ENCODE data around the gene C8G.

Gene C8G

DNA sequence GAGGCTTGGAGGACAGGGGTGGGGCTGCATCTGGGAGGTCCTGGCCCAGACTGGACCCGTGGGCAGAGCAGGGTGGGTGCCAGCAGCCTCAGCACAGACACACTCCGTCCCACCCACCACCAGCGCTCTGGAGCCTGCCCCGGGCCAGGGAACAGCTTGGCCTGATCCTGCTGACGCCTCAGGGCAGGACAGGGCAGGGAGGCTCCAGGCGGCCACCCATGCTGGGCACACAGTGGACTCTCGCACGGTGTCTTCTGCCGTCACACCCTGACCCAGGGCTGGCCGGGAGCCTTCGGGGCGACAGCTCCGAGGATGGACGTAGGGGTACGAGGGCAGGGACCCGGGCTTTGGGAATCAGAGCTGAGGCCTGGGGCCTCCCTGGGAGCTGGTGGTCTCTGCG is 24.1 kb downstream of the C8G start:
- H3K27ac ChIP-seq: no peak overlapping the region
- no peak overlapping the region for H3K4me2 ChIP-seq
- H3K4me3 ChIP-seq: no peak overlapping the region
- H3K9ac ChIP-seq: 0 out of 22 replicates have a peak overlapping the region, but pooled peaks of 1 of the 11 experiments have one; percentile 33
- H3K9me3 ChIP-seq (replicated peaks in 1 of 11): no peaks in the 10 kb centered on the region
- no peak for TF ChIP-seq Cebpa-rat (IDR thresholded peaks at IDR 0.05)
- no peaks in the 10 kb centered on the region for H3K36me3 ChIP-seq
- 0 out of 22 replicates have a peak, but pooled peaks cover 0 to 4% (median 0%) of the 10 kb centered on the region in 11 experiments for H3K27me3 ChIP-seq
- H3K4me1 ChIP-seq: peaks cover 22 to 37% (median 31%) of the 10 kb centered on the region in 10 experiments
- H4K20me1 ChIP-seq: no peaks in the 10 kb centered on the region

DNA sequence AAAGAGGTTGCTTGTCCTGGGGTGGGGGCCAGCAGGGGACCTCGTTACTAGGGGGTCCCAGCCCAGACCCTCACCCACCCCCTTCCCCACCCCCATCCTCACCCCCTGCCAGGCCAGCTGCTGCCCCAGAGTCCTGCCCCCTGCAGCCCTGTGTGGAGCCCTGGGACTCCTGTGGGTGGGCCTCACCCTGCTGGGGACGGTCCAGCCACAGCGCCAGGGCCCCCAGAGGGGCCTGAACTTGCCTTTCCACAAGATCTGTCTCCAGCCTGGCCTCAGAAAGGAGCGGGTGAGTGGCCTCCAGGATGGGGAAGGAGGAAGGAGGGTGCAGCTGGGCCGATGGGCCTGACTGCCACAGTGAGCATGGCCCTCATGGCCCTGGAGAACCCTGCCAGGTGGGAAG is 24.7 kb downstream of the C8G start:
- peaks cover 25 to 41% (median 33%) of the 10 kb centered on the region in 10 experiments for H3K4me1 ChIP-seq
- no peaks in the 10 kb centered on the region for H3K9me3 ChIP-seq (replicated peaks in 1 of 11)
- H3K27ac ChIP-seq: peak overlapping the region in 1 of 11 experiments; percentile 15; a peak in 1 of 22 replicates
- no peaks in the 10 kb centered on the region for H4K20me1 ChIP-seq
- no peak overlapping the region for H3K4me3 ChIP-seq
- peak overlapping the region in 3 of 11 experiments; percentile 4 to 28 (median 6); a peak in 5 of 22 replicates for H3K9ac ChIP-seq
- H3K27me3 ChIP-seq: 0 out of 22 replicates have a peak, but pooled peaks cover 0 to 4% (median 0%) of the 10 kb centered on the region in 11 experiments
- no peaks in the 10 kb centered on the region for H3K36me3 ChIP-seq
- H3K4me2 ChIP-seq: peak overlapping the region in 10 of 11 experiments; percentile 15 to 82 (median 68); a peak in 17 of 22 replicates
- TF ChIP-seq Cebpa-rat (IDR thresholded peaks at IDR 0.05): no peak

DNA sequence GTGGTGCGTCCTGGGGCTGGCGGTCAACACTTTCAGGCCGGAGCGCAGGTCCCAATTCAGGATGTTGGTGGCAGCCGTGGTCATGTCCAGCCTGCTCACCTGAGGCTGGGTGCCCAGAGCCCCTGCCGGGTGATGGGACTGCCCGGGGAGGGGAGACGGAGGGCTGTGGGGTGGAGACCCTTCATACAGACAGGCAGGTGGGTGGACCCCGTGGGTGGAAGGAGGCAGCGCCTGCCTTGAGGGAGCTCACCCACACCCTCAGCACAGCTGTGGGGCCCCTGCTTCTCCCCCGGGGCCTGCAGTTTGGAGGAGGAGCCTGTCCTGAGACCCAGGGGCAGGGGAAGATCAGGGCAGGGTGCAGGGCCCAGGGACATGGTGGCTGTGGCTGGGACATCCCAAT is 25.3 kb downstream of the C8G start:
- Histone ChIP-seq H3K27me3 (0 out of 22 replicates have a peak, but pooled peaks cover 0 to 4% (median 0%) of the 10 kb centered on the region in 11 experiments), H3K4me3 (no peak overlapping the region), H4K20me1 (no peaks in the 10 kb centered on the region; a peak in 2 of 22 replicates), H3K27ac (peak overlapping the region in 1 of 11 experiments; percentile 15; a peak in 1 of 22 replicates), H3K4me2 (peak overlapping the region; percentile 15 to 82 (median 68); a peak in 21 of 22 replicates), H3K9ac (peak overlapping the region in 8 of 11 experiments; percentile 6 to 49 (median 36); a peak in 12 of 22 replicates), H3K36me3 (no peaks in the 10 kb centered on the region), H3K4me1 (peaks cover 31 to 46% (median 39%) of the 10 kb centered on the region in 10 experiments), H3K9me3 (replicated peaks in 1 of 11) (no peaks in the 10 kb centered on the region)
- TF ChIP-seq Cebpa-rat (IDR thresholded peaks at IDR 0.05): no peak

DNA sequence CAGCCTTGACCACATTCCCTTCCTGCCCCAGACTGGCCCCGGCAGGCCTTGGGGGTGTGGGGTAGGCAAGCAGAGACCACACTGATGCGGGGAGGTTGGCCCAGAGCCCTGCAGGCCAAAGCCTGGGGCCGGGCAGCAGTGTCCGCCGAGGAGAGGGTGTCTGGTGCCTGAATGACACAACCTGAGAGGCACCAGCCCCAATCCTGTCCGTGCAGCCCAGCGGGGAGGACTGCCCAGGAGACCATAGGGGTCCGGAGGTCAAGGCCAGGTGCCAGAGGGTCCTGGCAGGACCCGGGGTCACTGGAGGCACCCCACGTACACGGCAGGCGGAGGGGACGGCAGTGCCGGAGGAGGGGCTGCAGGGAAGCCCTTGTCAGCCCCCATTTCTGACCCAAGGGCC is 26.7 kb downstream of the C8G start:
- no peak for TF ChIP-seq Cebpa-rat (IDR thresholded peaks at IDR 0.05)
- Histone ChIP-seq H3K36me3 (no peaks in the 10 kb centered on the region), H3K4me1 (peaks cover 32 to 48% (median 40%) of the 10 kb centered on the region in 10 experiments), H3K27ac (no peak overlapping the region), H3K9ac (no peak overlapping the region), H3K4me2 (peak overlapping the region in 2 of 11 experiments; percentile 70 to 82; a peak in 1 of 22 replicates), H3K27me3 (no peaks in the 10 kb centered on the region), H3K9me3 (replicated peaks in 1 of 11) (no peaks in the 10 kb centered on the region), H3K4me3 (no peak overlapping the region), H4K20me1 (no peaks in the 10 kb centered on the region; a peak in 2 of 22 replicates)

DNA sequence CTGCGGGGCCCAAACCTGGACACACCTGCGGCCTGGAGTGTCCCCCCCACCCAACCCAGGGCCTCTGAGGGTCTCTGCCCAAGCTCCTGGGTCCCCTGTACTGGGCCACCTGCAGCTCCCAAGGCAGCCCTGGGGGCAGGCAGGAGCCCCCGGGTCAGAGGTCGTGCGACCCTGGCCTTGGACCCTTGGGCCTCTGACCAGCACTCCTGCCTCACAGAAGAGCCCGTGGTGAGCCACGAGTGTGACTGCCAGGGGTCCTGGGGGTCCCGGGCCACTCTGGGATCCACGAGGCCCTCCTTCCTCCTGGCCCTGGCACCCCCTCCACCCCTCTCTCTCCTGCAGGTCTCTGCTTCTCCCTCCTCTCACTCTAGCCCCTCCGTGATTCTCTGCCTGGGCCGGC is 27.3 kb downstream of the C8G start:
- Histone ChIP-seq H3K9ac (no peak overlapping the region), H3K27me3 (no peaks in the 10 kb centered on the region), H3K36me3 (no peaks in the 10 kb centered on the region), H3K4me3 (no peak overlapping the region), H3K4me1 (peaks cover 37 to 53% (median 45%) of the 10 kb centered on the region in 10 experiments), H4K20me1 (no peaks in the 10 kb centered on the region; a peak in 2 of 22 replicates), H3K27ac (no peak overlapping the region), H3K4me2 (no peak overlapping the region), H3K9me3 (replicated peaks in 1 of 11) (no peaks in the 10 kb centered on the region)
- no peak for TF ChIP-seq Cebpa-rat (IDR thresholded peaks at IDR 0.05)

DNA sequence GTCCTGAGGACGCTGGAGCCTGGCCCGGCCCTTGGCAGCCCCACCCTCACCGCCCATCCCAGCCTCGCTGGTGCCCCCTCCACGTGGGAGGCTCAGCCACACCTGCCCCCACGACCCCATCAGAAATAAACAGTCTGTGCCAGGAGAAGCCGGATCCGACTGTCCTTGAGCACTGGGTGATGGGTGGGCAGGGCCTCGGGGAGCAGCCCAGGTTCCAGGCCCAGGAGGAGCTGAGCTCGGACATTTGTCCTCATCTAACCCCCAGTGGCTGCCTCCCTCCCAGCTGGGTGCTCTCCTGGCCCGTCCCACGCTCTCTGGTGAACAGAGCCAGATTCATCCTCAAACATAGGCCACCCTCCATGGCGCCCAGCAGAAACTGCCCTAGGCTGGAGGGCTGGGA is 27.7 kb downstream of the C8G start:
- Histone ChIP-seq H3K4me3 (no peak overlapping the region), H3K9ac (no peak overlapping the region), H3K36me3 (no peaks in the 10 kb centered on the region), H3K27ac (no peak overlapping the region), H4K20me1 (no peaks in the 10 kb centered on the region; a peak in 2 of 22 replicates), H3K4me1 (peaks cover 38 to 56% (median 49%) of the 10 kb centered on the region in 10 experiments), H3K4me2 (no peak overlapping the region), H3K9me3 (replicated peaks in 1 of 11) (no peaks in the 10 kb centered on the region), H3K27me3 (no peaks in the 10 kb centered on the region)
- no peak for TF ChIP-seq Cebpa-rat (IDR thresholded peaks at IDR 0.05)

DNA sequence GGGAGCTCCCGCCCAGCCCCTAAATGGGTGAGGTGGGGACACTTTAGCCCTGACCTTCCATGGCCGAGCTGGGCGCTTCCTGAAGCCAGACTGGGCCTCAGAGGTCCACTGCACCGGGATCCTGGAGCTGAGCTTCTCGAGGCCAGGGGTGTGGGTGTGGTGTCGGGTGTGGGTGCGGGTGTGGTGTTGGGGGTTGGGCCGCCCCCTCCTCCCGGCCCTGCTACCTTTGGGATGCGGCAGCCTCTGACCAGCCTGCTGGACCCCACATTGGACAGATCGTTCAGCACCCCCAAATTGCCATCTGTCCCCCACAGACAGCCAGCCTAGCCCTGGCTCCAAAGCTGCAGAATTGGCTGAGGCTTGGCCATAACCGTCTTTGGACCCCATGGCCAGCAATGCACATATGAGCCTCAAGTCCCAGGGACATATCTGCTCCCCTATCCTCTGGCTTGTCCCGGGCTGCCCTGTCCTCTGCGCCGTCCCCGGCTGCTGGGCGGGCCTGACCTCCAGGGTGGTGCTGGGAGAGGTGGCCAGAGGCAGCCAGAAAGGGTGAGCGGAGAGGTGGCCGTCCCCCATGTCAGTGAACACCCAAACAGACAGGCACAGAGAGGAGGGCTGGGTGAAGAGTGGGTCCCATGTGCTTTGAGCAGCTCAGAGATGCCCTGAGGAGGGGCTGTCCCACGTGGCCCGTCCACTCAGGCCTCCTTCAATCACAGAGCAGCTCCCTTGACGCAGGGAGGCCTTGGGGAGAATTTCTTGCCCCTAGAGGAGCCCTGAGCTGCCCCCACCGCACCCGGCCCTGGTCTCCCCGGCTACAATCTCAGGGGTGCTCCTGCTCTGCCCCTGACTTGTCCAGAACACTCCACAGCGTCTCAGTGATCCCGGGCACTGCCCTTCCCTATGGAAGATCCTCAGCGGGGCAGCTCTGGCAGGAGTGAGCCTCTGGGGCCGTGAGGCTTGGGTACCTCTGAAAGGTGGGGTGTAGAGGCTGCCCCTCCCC is 28.9 kb downstream of the C8G start:
- no peaks in the 10 kb centered on the region for H3K27me3 ChIP-seq
- no peak for TF ChIP-seq Cebpa-rat (IDR thresholded peaks at IDR 0.05)
- peaks cover 38 to 60% (median 49%) of the 10 kb centered on the region in 10 experiments for H3K4me1 ChIP-seq
- no peak overlapping the region for H3K9ac ChIP-seq
- H3K4me2 ChIP-seq: peak overlapping the region in 6 of 11 experiments; percentile 77 to 92 (median 82); a peak in 12 of 22 replicates
- no peaks in the 10 kb centered on the region for H3K36me3 ChIP-seq
- H3K4me3 ChIP-seq: no peak overlapping the region
- peak overlapping the region in 1 of 11 experiments; percentile 35; a peak in 1 of 22 replicates for H3K27ac ChIP-seq
- H4K20me1 ChIP-seq: no peaks in the 10 kb centered on the region; a peak in 2 of 22 replicates
- H3K9me3 ChIP-seq (replicated peaks in 1 of 11): no peaks in the 10 kb centered on the region

DNA sequence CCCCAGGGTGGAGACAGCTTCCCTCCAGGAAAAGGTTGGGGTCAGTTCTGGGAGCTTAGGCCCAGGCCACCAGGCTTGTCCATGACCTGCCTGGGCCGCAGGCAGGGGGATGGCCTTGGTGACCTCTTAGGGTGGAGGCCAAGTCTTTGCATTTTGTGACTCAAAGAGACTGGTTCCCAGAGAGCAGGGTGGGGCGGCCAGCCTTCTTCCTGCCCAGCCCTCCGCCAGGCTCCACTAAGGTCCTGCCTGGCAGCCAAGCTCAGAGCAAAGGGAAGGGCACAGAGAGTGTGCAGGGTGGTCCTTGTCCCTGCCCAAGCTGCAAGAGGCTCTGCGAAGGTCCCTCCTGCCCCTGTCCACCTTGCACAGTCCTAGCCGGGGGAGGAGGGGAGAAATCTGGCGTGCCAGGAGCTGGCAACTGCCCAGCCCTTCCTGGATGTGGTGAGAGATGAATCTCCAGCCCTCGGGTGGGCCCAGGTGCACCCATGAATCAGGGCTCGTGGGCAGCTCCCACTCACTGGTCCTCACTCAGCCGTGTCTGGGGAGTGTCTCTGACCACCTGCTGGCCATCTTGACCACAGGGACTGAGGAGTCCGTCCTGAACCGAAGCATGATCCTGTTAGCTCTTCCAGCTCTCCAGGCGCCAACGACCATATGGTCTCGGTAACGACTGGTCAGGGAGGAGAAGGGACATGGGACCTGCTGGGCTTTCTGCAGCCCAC is 29.9 kb downstream of the C8G start:
- H3K4me2 ChIP-seq: peak overlapping the region; percentile 68 to 92 (median 77)
- H3K27ac ChIP-seq: peak overlapping the region in 3 of 11 experiments; percentile 32 to 41 (median 35); a peak in 4 of 22 replicates
- no peaks in the 10 kb centered on the region; a peak in 2 of 22 replicates for H4K20me1 ChIP-seq
- H3K9me3 ChIP-seq (replicated peaks in 1 of 11): no peaks in the 10 kb centered on the region
- H3K36me3 ChIP-seq: no peaks in the 10 kb centered on the region
- peak overlapping the region in 5 of 11 experiments; percentile 2 to 45 (median 16); a peak in 5 of 22 replicates for H3K9ac ChIP-seq
- no peak for TF ChIP-seq Cebpa-rat (IDR thresholded peaks at IDR 0.05)
- no peak overlapping the region for H3K4me3 ChIP-seq
- peaks cover 43 to 69% (median 53%) of the 10 kb centered on the region in 10 experiments for H3K4me1 ChIP-seq
- no peaks in the 10 kb centered on the region for H3K27me3 ChIP-seq

All from BLaER1 treated with 17β-estradiol and CSF1 and Interleukin-3, amounts not matched to agents 10 nM and 100 nM (cell line).